Upper lobe of left lung (tissue), 6 donors: Measurements from ENCODE around the gene ADAM19. TPM values are rescaled to one million over a fixed set of nuclear protein-coding genes. Genes with fewer than 3 reads are reported as not detected.
A peak's percentile ranks its signal among the peaks of the same experiment; 100 is the strongest.

Experiments used
- ATAC-seq, 2 donors: fragments of 200-7000 bp; cut with Tn5 transposase; one replicate each; pipeline ENCODE4 v1.9.1; 2022; ENCODE audit warnings: mild to moderate bottlenecking in 2 of 2, moderate library complexity in 2 of 2; ENCODE audit not compliant: low FRiP score in 2 of 2
- DNase-seq, 2 donors: peaks; one replicate each; pipeline ENCODE4 v3.0.0-alpha.2; 2019 to 2020
- H3K27ac ChIP-seq, 4 donors: fragments of 200-600 bp; sonication (generic); one replicate each; pipeline ENCODE4 v1.5.1; 2016 to 2019
- H3K27me3 ChIP-seq, 4 donors: fragments of 200-600 bp; sonication (generic); one replicate each; pipeline ENCODE4 v1.5.1; 2017 to 2019
- H3K36me3 ChIP-seq, 4 donors: fragments of 200-600 bp; sonication (generic); one replicate each; pipeline ENCODE4 v1.5.1; 2016 to 2019
- H3K4me1 ChIP-seq, 4 donors: fragments of 200-600 bp; sonication (generic); one replicate each; pipeline ENCODE4 v1.5.1; 2018 to 2019
- H3K4me3 ChIP-seq, 4 donors: fragments of 200-600 bp; sonication (generic); one replicate each; pipeline ENCODE4 v1.5.1; 2017 to 2019; ENCODE audit warnings: mild to moderate bottlenecking in 2 of 4, moderate library complexity in 1 of 4
- H3K9me3 ChIP-seq, 4 donors: fragments of 200-600 bp; sonication (generic); one replicate each; pipeline ENCODE4 v1.5.1; 2018 to 2019
- EP300 ChIP-seq, 4 donors: sonication (generic); formaldehyde crosslinking; IDR thresholded peaks; one replicate each; pipeline ENCODE4 v1.5.1; 2017; ENCODE audit warnings: antibody characterized with exemption in 4 of 4, control low read depth in 2 of 4
- POLR2A ChIP-seq, 4 donors: fragments of 450-650 bp; IDR thresholded peaks; one replicate each; pipeline ENCODE4 v1.5.1; 2016 to 2017; ENCODE audit warnings: antibody characterized with exemption in 4 of 4, mild to moderate bottlenecking in 2 of 4
- POLR2AphosphoS5 ChIP-seq, 2 donors: sonication (generic); formaldehyde crosslinking; IDR thresholded peaks; one replicate each; pipeline ENCODE4 v1.5.1; 2017; ENCODE audit warnings: antibody characterized with exemption in 2 of 2
- whole genome bisulfite sequencing, 2 donors: methylation state at CpG; one replicate each; pipeline ENCODE4 v1.1.5; 2017 to 2018; 5-methylcytosine and 5-hydroxymethylcytosine counted together
- total RNA-seq, 6 donors: library from RNA; depleted of rRNA in 4 of 6; stranded (reverse); fragments of >200 nt in 4 of 6; gene quantifications; one replicate each; pipeline versions ENCODE4 v1.1.0 to v1.2.1, GENCODE V29; 2016 to 2021
- TF ChIP-seq, protein P1 (sequence below), 6 experiments: fragments of 450-650 bp in 4 of 6; fragments of 200-600 bp in 2 of 6; sonication (generic) in 2 of 6; IDR thresholded peaks; one replicate each; pipeline ENCODE4 v1.5.1; 2016 to 2019; ENCODE audit warnings: antibody characterized with exemption in 6 of 6
- donor health status: DM: no; HTN: no; CAD: no; lungs with moderate emphysema.
- donor health status: DM: no; HTN: yes; CAD: no; lungs with severe emphysema.

The ADAM19 gene
- total RNA-seq, 6 donors from 2014 or later: 5.5 to 17.0 (median 7.1) TPM

DNA sequence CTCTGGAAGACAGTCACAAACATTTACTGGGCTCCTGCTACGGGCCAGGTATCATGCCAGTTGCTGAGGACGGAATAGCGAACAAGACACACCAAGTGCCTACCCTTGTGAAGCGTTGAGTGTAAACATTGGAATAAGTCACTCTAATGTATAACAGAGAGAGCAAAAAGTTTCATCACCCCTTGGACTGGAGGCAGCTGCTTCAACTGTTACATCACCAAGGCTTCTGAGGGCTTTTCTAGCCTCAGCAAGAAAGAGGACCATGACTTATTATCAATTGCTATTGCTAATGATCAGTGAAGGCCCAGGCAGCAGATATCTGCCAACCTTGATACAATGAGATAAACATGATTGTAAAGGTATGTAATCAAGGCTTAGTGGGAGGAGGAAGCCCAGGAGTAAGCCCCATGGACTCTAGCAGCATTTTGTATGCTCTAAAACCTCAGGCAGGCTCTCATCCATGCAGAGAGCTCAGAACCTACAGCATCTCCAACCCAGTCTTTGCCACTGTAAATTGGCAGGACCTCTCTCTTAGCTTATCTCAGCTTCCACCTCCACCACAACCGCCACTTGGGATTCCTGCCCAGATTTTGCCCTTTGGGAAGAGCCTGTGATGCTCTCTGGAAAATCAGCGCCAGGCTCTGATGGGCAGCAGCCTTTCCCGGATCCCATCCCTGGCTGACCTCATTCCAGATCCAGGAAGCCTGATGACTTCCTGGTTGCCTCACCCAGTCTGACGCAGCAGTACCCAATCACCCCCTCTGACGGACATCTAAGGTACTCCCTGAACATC, 54.5 kb downstream of the ADAM19 start:
- WGBS, 2 donors: 65 to 73% methylated on average over 8 to 9 of the region's 9 CpGs
- Histone ChIP-seq H3K27ac (peak overlapping the region; percentile 39 to 67 (median 58)), H3K27me3 (no peaks in the 10 kb centered on the region), H3K36me3 (no peaks in the 10 kb centered on the region), H3K4me1 (peaks cover 3 to 23% (median 10%) of the 10 kb centered on the region in 4 donors), H3K9me3 (no peaks in the 10 kb centered on the region), H3K4me3 (no peak overlapping the region)
- TF ChIP-seq POLR2A (IDR thresholded peaks at IDR 0.05): no peak
- peak; percentile 80 to 95 for TF ChIP-seq POLR2AphosphoS5 (IDR thresholded peaks at IDR 0.05)
- TF ChIP-seq EP300 (IDR thresholded peaks at IDR 0.05): peak in 3 of 4 donors; percentile 95 to 98 (median 97)
- TF ChIP-seq, protein P1, sequence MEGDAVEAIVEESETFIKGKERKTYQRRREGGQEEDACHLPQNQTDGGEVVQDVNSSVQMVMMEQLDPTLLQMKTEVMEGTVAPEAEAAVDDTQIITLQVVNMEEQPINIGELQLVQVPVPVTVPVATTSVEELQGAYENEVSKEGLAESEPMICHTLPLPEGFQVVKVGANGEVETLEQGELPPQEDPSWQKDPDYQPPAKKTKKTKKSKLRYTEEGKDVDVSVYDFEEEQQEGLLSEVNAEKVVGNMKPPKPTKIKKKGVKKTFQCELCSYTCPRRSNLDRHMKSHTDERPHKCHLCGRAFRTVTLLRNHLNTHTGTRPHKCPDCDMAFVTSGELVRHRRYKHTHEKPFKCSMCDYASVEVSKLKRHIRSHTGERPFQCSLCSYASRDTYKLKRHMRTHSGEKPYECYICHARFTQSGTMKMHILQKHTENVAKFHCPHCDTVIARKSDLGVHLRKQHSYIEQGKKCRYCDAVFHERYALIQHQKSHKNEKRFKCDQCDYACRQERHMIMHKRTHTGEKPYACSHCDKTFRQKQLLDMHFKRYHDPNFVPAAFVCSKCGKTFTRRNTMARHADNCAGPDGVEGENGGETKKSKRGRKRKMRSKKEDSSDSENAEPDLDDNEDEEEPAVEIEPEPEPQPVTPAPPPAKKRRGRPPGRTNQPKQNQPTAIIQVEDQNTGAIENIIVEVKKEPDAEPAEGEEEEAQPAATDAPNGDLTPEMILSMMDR (IDR thresholded peaks at IDR 0.05): peak in 3 of 6 experiments; percentile 31 to 53 (median 42)
- DNase-seq: peak in 1 of 2 donors; percentile 45
- peak; percentile 32 to 54 for ATAC-seq

DNA sequence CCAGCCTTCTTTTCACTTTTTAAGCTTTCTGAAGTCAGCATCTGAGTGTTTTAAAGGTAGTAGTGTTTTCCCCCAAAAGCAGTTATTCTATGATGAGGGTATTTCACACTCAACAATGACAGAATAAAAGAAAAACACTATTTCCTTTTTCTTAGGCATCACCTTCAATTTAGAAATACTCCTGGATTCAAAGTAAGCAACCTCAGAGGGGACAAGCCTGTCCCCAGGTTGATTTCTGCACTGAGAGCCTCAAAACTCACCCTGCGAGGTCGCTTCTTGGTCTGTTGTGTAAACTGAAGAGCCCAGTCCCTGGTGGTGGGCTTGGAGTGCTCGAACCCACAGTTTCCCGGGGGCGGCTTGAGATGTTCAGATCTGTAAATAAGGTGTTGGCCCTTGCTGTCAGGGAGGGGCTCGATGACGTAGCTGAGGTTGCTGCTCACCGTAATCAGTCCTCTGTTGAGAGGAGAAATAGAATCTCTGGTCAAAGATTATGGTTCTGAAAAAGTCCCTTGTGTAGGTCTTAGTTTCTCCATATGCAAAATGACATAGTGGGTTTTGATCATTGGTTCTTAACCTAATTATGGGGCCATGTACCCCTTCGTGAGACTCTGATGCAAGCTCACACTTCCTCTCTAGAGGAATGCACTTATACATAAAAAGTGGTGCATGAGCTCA, 55.9 kb downstream of the ADAM19 start:
- H3K27ac ChIP-seq: peak overlapping the region in 2 of 4 donors; percentile 61 to 67
- no peaks in the 10 kb centered on the region for H3K27me3 ChIP-seq
- no peaks in the 10 kb centered on the region for H3K36me3 ChIP-seq
- WGBS, 2 donors: 87 to 88% methylated on average over 9 of the region's 9 CpGs
- H3K4me3 ChIP-seq: no peak overlapping the region
- TF ChIP-seq EP300 (IDR thresholded peaks at IDR 0.05) (no peak), POLR2AphosphoS5 (IDR thresholded peaks at IDR 0.05) (no peak), POLR2A (IDR thresholded peaks at IDR 0.05) (no peak)
- TF ChIP-seq, protein P1 (IDR thresholded peaks at IDR 0.05): no peak
- DNase-seq: no peak
- ATAC-seq: no peak
- peaks cover 4 to 23% (median 12%) of the 10 kb centered on the region in 4 donors for H3K4me1 ChIP-seq
- no peaks in the 10 kb centered on the region for H3K9me3 ChIP-seq

DNA sequence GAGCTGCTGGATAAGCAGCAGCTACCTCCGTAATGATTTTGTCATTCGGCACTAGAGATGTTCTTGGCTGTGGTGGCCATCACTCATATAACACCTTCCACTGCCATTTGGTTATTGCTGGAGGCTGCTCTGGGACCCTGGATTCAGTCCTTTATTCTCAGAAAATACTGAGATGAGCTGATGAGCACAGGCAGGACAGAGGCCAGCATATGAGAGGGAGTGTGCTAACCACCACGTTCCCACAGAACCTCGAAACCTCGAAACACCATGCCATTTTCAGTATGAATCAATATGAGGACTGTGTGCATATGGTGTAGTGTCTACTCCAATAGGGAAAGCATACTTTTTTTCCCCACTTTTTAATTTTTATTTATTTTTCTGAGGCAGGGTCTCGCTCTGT, 56.6 kb downstream of the ADAM19 start:
- H3K9me3 ChIP-seq: no peaks in the 10 kb centered on the region
- no peaks in the 10 kb centered on the region for H3K36me3 ChIP-seq
- H3K4me1 ChIP-seq: peaks cover 4 to 23% (median 12%) of the 10 kb centered on the region in 4 donors
- DNase-seq (no peak), ATAC-seq (no peak)
- no peaks in the 10 kb centered on the region for H3K27me3 ChIP-seq
- 84% methylated on average over 6 of the region's 6 CpGs for WGBS, 2 donors
- H3K4me3 ChIP-seq: no peak overlapping the region
- TF ChIP-seq EP300 (IDR thresholded peaks at IDR 0.05): no peak
- TF ChIP-seq POLR2AphosphoS5 (IDR thresholded peaks at IDR 0.05): no peak
- TF ChIP-seq, protein P1 (IDR thresholded peaks at IDR 0.05): no peak
- H3K27ac ChIP-seq: peak overlapping the region in 2 of 4 donors; percentile 28 to 59

DNA sequence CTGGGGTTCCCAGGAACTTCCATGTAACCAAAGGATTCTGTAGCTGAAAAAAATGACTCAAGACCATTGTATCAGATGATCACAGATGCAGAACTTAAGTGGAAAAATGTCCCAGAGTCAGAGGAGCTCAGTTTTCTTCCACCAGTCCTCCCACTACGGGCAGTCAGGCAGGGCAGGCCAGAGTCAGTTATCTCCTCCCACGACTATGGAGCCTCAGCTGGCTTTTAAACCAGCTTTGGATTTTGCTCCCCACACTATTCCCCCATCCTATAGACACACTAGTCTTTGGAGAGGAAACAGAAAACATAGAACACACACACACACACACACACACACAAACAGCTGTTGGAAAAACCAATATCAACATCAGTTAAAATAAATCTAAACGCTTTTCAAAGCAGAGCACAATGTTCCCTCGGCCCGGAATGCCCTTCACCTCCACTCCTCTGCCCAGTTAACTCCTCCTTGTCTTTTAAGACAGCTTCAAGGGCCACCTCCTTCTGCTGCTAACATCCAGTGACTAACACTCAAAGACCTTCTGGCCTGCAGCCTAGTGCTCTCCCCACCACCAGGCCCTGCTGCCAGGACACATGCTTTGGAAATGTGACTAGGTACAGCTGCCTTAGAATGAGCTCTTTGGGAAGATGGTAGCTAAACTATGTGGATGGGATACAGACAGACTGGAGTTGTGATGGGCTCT, 58.8 kb downstream of the ADAM19 start:
- WGBS, 2 donors: 38 to 50% methylated on average over 5 of the region's 5 CpGs
- DNase-seq: peak in 1 of 2 donors; percentile 43
- Histone ChIP-seq H3K4me1 (peaks cover 8 to 23% (median 14%) of the 10 kb centered on the region in 4 donors), H3K9me3 (no peaks in the 10 kb centered on the region), H3K36me3 (peaks cover 0 to 6% (median 2%) of the 10 kb centered on the region in 4 donors), H3K27ac (peak overlapping the region; percentile 43 to 61 (median 52)), H3K4me3 (no peak overlapping the region), H3K27me3 (no peaks in the 10 kb centered on the region)
- TF ChIP-seq, protein P1 (IDR thresholded peaks at IDR 0.05): no peak
- no peak for TF ChIP-seq POLR2A (IDR thresholded peaks at IDR 0.05)
- TF ChIP-seq EP300 (IDR thresholded peaks at IDR 0.05): no peak
- TF ChIP-seq POLR2AphosphoS5 (IDR thresholded peaks at IDR 0.05): peak in 1 of 2 donors; percentile 66
- ATAC-seq: peak; percentile 66 to 73
